IMR-90 (cell line): ENCODE data around the gene PSMD6. TPM values are rescaled to one million over a fixed set of nuclear protein-coding genes. Genes with fewer than 3 reads are reported as not detected.

Source experiments
- ATAC-seq: fragments of 200-7000 bp; cut with Tn5 transposase; 2 replicates; pipeline ENCODE4 v1.9.1; 2020; ENCODE audit warnings: low read depth, mild to moderate bottlenecking, moderate library complexity
- BruUV-seq: library from RNA; stranded (reverse); fragments of 400-500 nt; replicated peaks from 2 replicates; lab custom pipeline; 2021; lab: Mats Ljungman, UMichigan
- CTCF ChIA-PET: fragments of 300-600 bp; formaldehyde crosslinking; extraction: SDS; loops from one replicate; lab custom pipeline; 2021; ENCODE audit warnings: antibody characterized with exemption; lab: Yijun Ruan, JAX
- POLR2A ChIA-PET: fragments of 300-600 bp; sonication (Branson Sonifier 250); formaldehyde crosslinking; loops from one replicate; lab custom pipeline; 2022; ENCODE audit warnings: antibody characterized with exemption; ENCODE audit not compliant: unreplicated experiment; lab: Charles Lee
- DNase-seq: peaks from one replicate; pipeline ENCODE4 v3.0.0; 2013
- H2AFZ ChIP-seq: replicated peaks from 2 replicates; pipeline ENCODE3; 2013; ENCODE audit warnings: low read length, mild to moderate bottlenecking; ENCODE audit not compliant: poor library complexity
- H2AK5ac ChIP-seq: 2 replicates; pipeline ENCODE4 v1.6.1; 2013; ENCODE audit warnings: low read depth, low read length, inconsistent platforms
- H2AK9ac ChIP-seq: replicated peaks from 2 replicates; pipeline ENCODE3; 2013; ENCODE audit warnings: mild to moderate bottlenecking, low read depth, low read length, moderate library complexity; ENCODE audit not compliant: poor library complexity
- H2BK120ac ChIP-seq: 2 replicates; pipeline ENCODE4 v1.6.1; 2013; ENCODE audit warnings: low read depth, low read length, inconsistent platforms
- H2BK15ac ChIP-seq: 3 replicates; pipeline ENCODE4 v1.6.1; 2013; ENCODE audit warnings: low read depth, low read length, inconsistent platforms
- H2BK20ac ChIP-seq: 2 replicates; pipeline ENCODE4 v1.6.1; 2013; ENCODE audit warnings: low read depth, mild to moderate bottlenecking, inconsistent platforms, low read length, moderate library complexity
- H2BK5ac ChIP-seq: 2 replicates; pipeline ENCODE4 v1.6.1; 2013; ENCODE audit warnings: mild to moderate bottlenecking, low read depth, low read length, inconsistent platforms; ENCODE audit not compliant: poor library complexity, severe bottlenecking
- H3K14ac ChIP-seq: replicated peaks from 2 replicates; pipeline ENCODE4 v1.6.1; 2013; ENCODE audit warnings: low read depth, low read length, inconsistent platforms
- H3K18ac ChIP-seq: 2 replicates; pipeline ENCODE4 v1.6.1; 2013; ENCODE audit warnings: low read depth, low read length, control low read depth
- H3K23ac ChIP-seq: 2 replicates; pipeline ENCODE4 v1.6.1; 2013; ENCODE audit warnings: low read depth, low read length, inconsistent platforms
- H3K27ac ChIP-seq: 2 replicates; pipeline ENCODE4 v1.5.1; 2013; ENCODE audit warnings: mild to moderate bottlenecking, control low read depth, low read length; ENCODE audit not compliant: insufficient read depth
- H3K27me3 ChIP-seq: 2 replicates; pipeline ENCODE4 v1.6.1; 2013; ENCODE audit warnings: low read length; ENCODE audit not compliant: control insufficient read depth, insufficient read depth
- H3K36me3 ChIP-seq: 2 replicates; pipeline ENCODE4 v1.6.1; 2013; ENCODE audit warnings: low read length, mixed read lengths; ENCODE audit not compliant: control insufficient read depth, insufficient read depth
- H3K4ac ChIP-seq: 2 replicates; pipeline ENCODE4 v1.6.1; 2013; ENCODE audit warnings: low read depth, low read length, inconsistent platforms
- H3K4me1 ChIP-seq: 2 replicates; pipeline ENCODE4 v1.6.1; 2013; ENCODE audit warnings: low read length, mixed read lengths; ENCODE audit not compliant: control insufficient read depth, insufficient read depth
- H3K4me2 ChIP-seq: 2 replicates; pipeline ENCODE4 v1.6.1; 2013; ENCODE audit warnings: low read depth, mild to moderate bottlenecking, control low read depth, low read length, moderate library complexity
- H3K4me3 ChIP-seq: 2 replicates; pipeline ENCODE4 v1.5.1; 2013; ENCODE audit warnings: low read depth, mild to moderate bottlenecking, control low read depth, low read length, moderate library complexity; ENCODE audit not compliant: insufficient read depth
- H3K56ac ChIP-seq: 2 replicates; pipeline ENCODE4 v1.6.1; 2013; ENCODE audit warnings: low read length, inconsistent platforms; ENCODE audit not compliant: insufficient read depth; ENCODE audit errors: extremely low read depth
- H3K79me1 ChIP-seq, 2 experiments: 2 replicates each; pipeline ENCODE4 v1.6.1; 2013; ENCODE audit warnings: low read length in 2 of 2, inconsistent platforms in 1 of 2, low read depth in 1 of 2
- H3K9ac ChIP-seq: 2 replicates; pipeline ENCODE4 v1.6.1; 2013; ENCODE audit warnings: low read depth, low read length, control low read depth
- H3K9me1 ChIP-seq: 2 replicates; pipeline ENCODE4 v1.6.1; 2013; ENCODE audit warnings: low read length, inconsistent platforms; ENCODE audit not compliant: insufficient read depth
- H3K9me3 ChIP-seq: 2 replicates; pipeline ENCODE4 v1.6.1; 2013; ENCODE audit warnings: low read length; ENCODE audit not compliant: control insufficient read depth, insufficient read depth
- H4K20me1 ChIP-seq: 2 replicates; pipeline ENCODE4 v1.6.1; 2013; ENCODE audit warnings: low read length, inconsistent platforms; ENCODE audit not compliant: insufficient read depth
- H4K5ac ChIP-seq: 2 replicates; pipeline ENCODE4 v1.6.1; 2013; ENCODE audit warnings: mild to moderate bottlenecking, low read depth, low read length, control low read depth
- H4K8ac ChIP-seq, 2 experiments: 2 replicates each; pipeline ENCODE4 v1.6.1; 2013; ENCODE audit warnings: low read depth in 2 of 2, low read length in 2 of 2, control low read depth in 1 of 2, inconsistent platforms in 1 of 2
- H4K91ac ChIP-seq: 2 replicates; pipeline ENCODE4 v1.6.1; 2013; ENCODE audit warnings: low read depth, low read length, inconsistent platforms; ENCODE audit not compliant: insufficient read depth
- CEBPB ChIP-seq: IDR thresholded peaks from 2 replicates; pipeline ENCODE4 v1.6.1; 2012; ENCODE audit warnings: low read depth, low read length, improper control_type of control experiment
- CTCF ChIP-seq: conservative IDR thresholded peaks from 2 replicates; pipeline ENCODE4 v1.5.1; 2012; ENCODE audit warnings: mild to moderate bottlenecking, low read depth, low read length, improper control_type of control experiment
- FOS ChIP-seq: fragments of 150-350 bp; IDR thresholded peaks from 2 replicates; pipeline ENCODE4 v1.6.1; 2016; ENCODE audit warnings: low read depth, low read length
- MAFK ChIP-seq: IDR thresholded peaks from 2 replicates; pipeline ENCODE4 v1.6.1; 2012; ENCODE audit warnings: low read depth, low read length, improper control_type of control experiment
- MAZ ChIP-seq: IDR thresholded peaks from 2 replicates; pipeline ENCODE4 v1.6.1; 2012; ENCODE audit warnings: low read depth, mild to moderate bottlenecking, low read length, improper control_type of control experiment, moderate library complexity, borderline replicate concordance
- MXI1 ChIP-seq: IDR thresholded peaks from 2 replicates; pipeline ENCODE4 v1.6.1; 2012; ENCODE audit warnings: low read depth, mild to moderate bottlenecking, low read length, moderate library complexity, borderline replicate concordance
- POLR2A ChIP-seq: IDR thresholded peaks from 2 replicates; pipeline ENCODE4 v1.6.1; 2012; ENCODE audit warnings: mild to moderate bottlenecking, low read depth, low read length
- RAD21 ChIP-seq: IDR thresholded peaks from 2 replicates; pipeline ENCODE4 v1.6.1; 2012; ENCODE audit warnings: low read length, improper control_type of control experiment
- RCOR1 ChIP-seq: IDR thresholded peaks from 2 replicates; pipeline ENCODE4 v1.6.1; 2012; ENCODE audit warnings: mild to moderate bottlenecking, low read length, improper control_type of control experiment; ENCODE audit not compliant: insufficient replicate concordance
- RFX5 ChIP-seq: IDR thresholded peaks from 2 replicates; pipeline ENCODE4 v1.8.0; 2012; ENCODE audit warnings: low read depth, mild to moderate bottlenecking, low read length, moderate library complexity
- WGBS, 2 experiments: methylation state at CpG; one replicate each; pipeline versions ENCODE4 v1.1.5 to v1.1.7; 2013; ENCODE audit warnings: missing lambda C conversion rate in 2 of 2; ENCODE audit not compliant: insufficient read length in 1 of 2; ENCODE audit errors: extremely low coverage in 2 of 2; 5-methylcytosine and 5-hydroxymethylcytosine counted together
- dilution Hi-C: fragments of 300-500 bp; cut with HindIII; formaldehyde crosslinking; loops from one replicate; pipeline ENCODE4 v1.14.3; 2018; ENCODE audit warnings: low sequenced_read_pairs; ENCODE audit not compliant: unreplicated experiment
- in situ Hi-C: fragments of 300-500 bp; cut with MboI; formaldehyde crosslinking; loops from 3 replicates; pipeline ENCODE4 v1.14.3; 2019; ENCODE audit warnings: low sequenced_read_pairs, inconsistent platforms, mixed read lengths
- intact Hi-C: fragments of 100-400 bp; cut with micrococcal nuclease; formaldehyde crosslinking; loops from 2 replicates; pipeline ENCODE4 v1.10.0; 2022
- polyA plus RNA-seq, 3 experiments: library from polyadenylated mRNA; depleted of rRNA; stranded (reverse); fragments of >200 nt; gene quantifications; 2 replicates each; pipeline ENCODE4 v1.2.3, GENCODE V29; 2012; ENCODE audit warnings: low replicate concordance in 1 of 3
- total RNA-seq: library from RNA; depleted of rRNA; stranded (reverse); fragments of >200 nt; gene quantifications from 2 replicates; pipeline ENCODE4 v1.2.3, GENCODE V29; 2012

PSMD6 gene
- total and polyA plus RNA-seq, 2 of the 4 experiments (the other 2 are of a cell fraction), result 86.6 to 91.8 TPM

- TF ChIP-seq RAD21 (no peak), RCOR1 (no peak), FOS (no peak), RFX5 (no peak)
Observed at GRCh38 chr3:63991666-63992065, 31.6 kb downstream of the PSMD6 start (continued).

GRCh38 chr3:63990733-63991132 lies 32.6 kb downstream of the PSMD6 start:
- WGBS, 2 experiments, result no CpG with 5 or more reads among the region's 5 CpGs
- no peak overlapping the region for H4K8ac ChIP-seq
- no peak overlapping the region for H2BK120ac ChIP-seq
- no peak overlapping the region for H3K9ac ChIP-seq
- TF ChIP-seq MXI1 (no peak), CEBPB (no peak), RFX5 (no peak), MAFK (no peak), RCOR1 (no peak), POLR2A (no peak), MAZ (no peak), CTCF (no peak)
- H3K27ac ChIP-seq, result no peak overlapping the region
- no peaks in the 10 kb centered on the region; the same call in 1 of the 2 replicates for H4K20me1 ChIP-seq
- no peaks in the 10 kb centered on the region for H3K9me3 ChIP-seq
- intact Hi-C loops, result loop anchor here (5.0 to 10.0 kb wide), 2 partner anchors 168 to 1366 kb away; no protein-coding TSS in a partner anchor
- no peaks in the 10 kb centered on the region for H3K27me3 ChIP-seq
- no peak overlapping the region for H4K91ac ChIP-seq
- no peak overlapping the region for H3K4me3 ChIP-seq
- H3K14ac ChIP-seq, result no peak overlapping the region
- H3K36me3 ChIP-seq, result peaks cover 37% of the 10 kb centered on the region
- H4K5ac ChIP-seq, result no peak overlapping the region
- no peak overlapping the region for H3K18ac ChIP-seq
- H2BK15ac ChIP-seq, result no peak overlapping the region
- H3K4me2 ChIP-seq, result no peak overlapping the region
- H2BK20ac ChIP-seq, result no peak overlapping the region
- no peak for DNase-seq
- no TSS peak for BruUV-seq
- no peak overlapping the region for H2AFZ ChIP-seq
- H3K4me1 ChIP-seq, result no peaks in the 10 kb centered on the region; the same call in 1 of the 2 replicates
- dilution Hi-C loops, result no loop called here
- H2AK9ac ChIP-seq, result no peak overlapping the region
- H3K79me1 ChIP-seq, result peaks cover 8 to 11% of the 10 kb centered on the region in 2 experiments; a peak in 3 of 4 replicates
- H3K9me1 ChIP-seq, result no peaks in the 10 kb centered on the region; the same call in 1 of the 2 replicates
- no peak overlapping the region for H2AK5ac ChIP-seq
- no peak overlapping the region for H3K23ac ChIP-seq
- ChIA-PET POLR2A (no interaction called here), CTCF (interaction anchor here (0.5 kb wide), 1 partner anchor 136 kb away, joined by 4 read pairs; no protein-coding TSS in a partner anchor)
- no peak overlapping the region for H3K4ac ChIP-seq
- H2BK5ac ChIP-seq, result no peak overlapping the region
- in situ Hi-C loops, result loop anchor here (5.0 to 25.0 kb wide), 2 partner anchors 638 to 1378 kb away; no protein-coding TSS in a partner anchor
- ATAC-seq, result no peak
- H3K56ac ChIP-seq, result no peak overlapping the region
